HUDEP-2 (cell line): Measurements from ENCODE around the gene RXRB.

Experiments used
- DNase-seq, 76 experiments: peaks; one replicate each; lab custom pipeline; 2025; ENCODE audit not compliant: unreplicated experiment in 76 of 76; lab: John Stamatoyannopoulos, UW

RXRB gene

GRCh38 chr6:33212857-33213165 lies 12.3 kb upstream of the RXRB start:
- no peak for DNase-seq

GRCh38 chr6:33211666-33212422 lies 11.4 kb upstream of the RXRB start:
- DNase-seq = peak in 4 of 76 experiments; percentile 14 to 24 (median 16)

- no peak for DNase-seq
Measured at GRCh38 chr6:33211136-33211535, 10.7 kb upstream of the RXRB start.

GRCh38 chr6:33209856-33210255 lies 9.4 kb upstream of the RXRB start:
- DNase-seq = no peak

- peak in 69 of 76 experiments; percentile 14 to 88 (median 73) for DNase-seq
Measured at GRCh38 chr6:33208091-33208967, 7.9 kb upstream of the RXRB start, which contains the start of gene RING1. RING1 (plus strand) TSS chr6:33208500; CDS start chr6:33208823, 323 bp downstream.

- peak in 19 of 76 experiments; percentile 16 to 77 (median 29) for DNase-seq
Measured at GRCh38 chr6:33207552-33208090, 7.2 kb upstream of the RXRB start.

- no peak for DNase-seq
Measured at GRCh38 chr6:33206864-33207551, 6.5 kb upstream of the RXRB start.

GRCh38 chr6:33206027-33206863 lies 5.8 kb upstream of the RXRB start:
- no peak for DNase-seq

GRCh38 chr6:33205191-33206026 lies 4.9 kb upstream of the RXRB start:
- peak in 5 of 76 experiments; percentile 16 to 53 (median 44) for DNase-seq

- peak in 74 of 76 experiments; percentile 52 to 98 (median 92) for DNase-seq
Measured at GRCh38 chr6:33204415-33205190, 4.1 kb upstream of the RXRB start, which contains the start of gene HSD17B8. HSD17B8 (plus strand) TSS chr6:33204655; CDS start chr6:33204669, 14 bp downstream.

GRCh38 chr6:33204165-33204414 lies 3.6 kb upstream of the RXRB start:
- no peak for DNase-seq

- no peak for DNase-seq
Measured at GRCh38 chr6:33203443-33204164, 3.1 kb upstream of the RXRB start.

GRCh38 chr6:33202799-33203198 lies 2.3 kb upstream of the RXRB start:
- DNase-seq = no peak

- no peak for DNase-seq
Measured at GRCh38 chr6:33201935-33202334, 1.5 kb upstream of the RXRB start.

- DNase-seq = no peak
Measured at GRCh38 chr6:33201147-33201545, 681 bp upstream of the RXRB start.

- DNase-seq = peak in 71 of 76 experiments; percentile 41 to 94 (median 82)
Measured at GRCh38 chr6:33199687-33200218, 712 bp downstream of the RXRB start.

GRCh38 chr6:33198853-33199436 lies 1.5 kb downstream of the RXRB start:
- DNase-seq = no peak
